NCI-H2227 (cell line): ENCODE data around the gene ERN1.

Experiments
- DNase-seq: peaks from one replicate; lab custom pipeline; 2025; ENCODE audit not compliant: unreplicated experiment; lab: John Stamatoyannopoulos, UW

The ERN1 gene

GRCh38 chr17:64158406-64158805 lies 28.5 kb upstream of the ERN1 start:
- no peak for DNase-seq

- no peak for DNase-seq
Observed at GRCh38 chr17:64157669-64158180, 27.8 kb upstream of the ERN1 start.

GRCh38 chr17:64156670-64157069 lies 26.7 kb upstream of the ERN1 start:
- DNase-seq, result no peak

- DNase-seq, result no peak
Observed at GRCh38 chr17:64155751-64156544, 26.0 kb upstream of the ERN1 start.

GRCh38 chr17:64155129-64155528 lies 25.2 kb upstream of the ERN1 start:
- DNase-seq, result no peak

- DNase-seq, result no peak
Observed at GRCh38 chr17:64154717-64155116, 24.8 kb upstream of the ERN1 start.

- DNase-seq, result no peak
Observed at GRCh38 chr17:64154313-64154695, 24.4 kb upstream of the ERN1 start.

- no peak for DNase-seq
Observed at GRCh38 chr17:64153565-64154312, 23.8 kb upstream of the ERN1 start.

- DNase-seq, result no peak
Observed at GRCh38 chr17:64152428-64153125, 22.6 kb upstream of the ERN1 start.

- DNase-seq, result no peak
Observed at GRCh38 chr17:64151016-64151368, 21.0 kb upstream of the ERN1 start.

GRCh38 chr17:64150237-64151015 lies 20.5 kb upstream of the ERN1 start:
- no peak for DNase-seq

- DNase-seq, result no peak
Observed at GRCh38 chr17:64149196-64149595, 19.3 kb upstream of the ERN1 start.

- no peak for DNase-seq
Observed at GRCh38 chr17:64148699-64149098, 18.8 kb upstream of the ERN1 start.

- DNase-seq, result no peak
Observed at GRCh38 chr17:64148017-64148631, 18.2 kb upstream of the ERN1 start.

- DNase-seq, result no peak
Observed at GRCh38 chr17:64147110-64148016, 17.4 kb upstream of the ERN1 start.

GRCh38 chr17:64146418-64147109 lies 16.6 kb upstream of the ERN1 start:
- peak; percentile 80 for DNase-seq

GRCh38 chr17:64145751-64146417 lies 15.9 kb upstream of the ERN1 start:
- peak; percentile 99 for DNase-seq

GRCh38 chr17:64145375-64145750 lies 15.4 kb upstream of the ERN1 start:
- no peak for DNase-seq
